A673 (cell line): ENCODE measurements around the gene TCF12.

Source experiments
- CTCF ChIP-seq: fragments of 300-800, 200-600 bp; sonication (generic); conservative IDR thresholded peaks from 2 replicates; pipeline ENCODE4 v1.5.1; 2017; ENCODE audit warnings: low read depth, mild to moderate bottlenecking, antibody characterized with exemption, low read length, moderate library complexity, mixed read lengths
- EZH2 ChIP-seq: fragments of 200-600 bp; sonication (generic); IDR thresholded peaks from 2 replicates; pipeline ENCODE4 v1.6.1; 2017; ENCODE audit warnings: borderline replicate concordance, low read depth, mild to moderate bottlenecking, mixed read lengths, antibody characterized with exemption, low read length; ENCODE audit not compliant: poor library complexity, severe bottlenecking

GRCh38 chr15:57253082-57253481 is 334.6 kb downstream of the TCF12 start:
- TF ChIP-seq CTCF (no peak), EZH2 (no peak)
